Mesendoderm (in vitro differentiated cells): ENCODE data around the gene AQP7.
A peak's percentile ranks its signal among the peaks of the same experiment; 100 is the strongest.
"Not testable (repeated sequence)": the region's sequence is repeated elsewhere in the genome, so short reads cannot be mapped to it uniquely, and the experiment has no call there.

Experiments
- DNase-seq: peaks from one replicate; pipeline ENCODE4 v3.0.0; 2013
- H2AK5ac ChIP-seq: 2 replicates; pipeline ENCODE4 v1.6.1; 2013; ENCODE audit warnings: low read length, inconsistent platforms
- H2BK120ac ChIP-seq: 2 replicates; pipeline ENCODE4 v1.6.1; 2013; ENCODE audit warnings: low read depth, mild to moderate bottlenecking, low read length, moderate library complexity, mixed read lengths
- H2BK15ac ChIP-seq: replicated peaks from 2 replicates; pipeline ENCODE4 v1.6.1; 2013; ENCODE audit warnings: low read depth, mild to moderate bottlenecking, moderate library complexity
- H2BK5ac ChIP-seq: 2 replicates; pipeline ENCODE4 v1.6.1; 2013; ENCODE audit warnings: low read length, inconsistent platforms
- H3K18ac ChIP-seq: 2 replicates; pipeline ENCODE4 v1.6.1; 2013; ENCODE audit warnings: mild to moderate bottlenecking, low read length, mixed read lengths
- H3K23ac ChIP-seq: one replicate; pipeline ENCODE4 v1.6.1; 2013; ENCODE audit warnings: low read length
- H3K27ac ChIP-seq: 2 replicates; pipeline ENCODE4 v1.5.1; 2013; ENCODE audit warnings: low read depth, mild to moderate bottlenecking, inconsistent platforms, low read length, moderate library complexity
- H3K27me3 ChIP-seq: 2 replicates; pipeline ENCODE4 v1.6.1; 2013; ENCODE audit warnings: low read length, control low read depth, mild to moderate bottlenecking, inconsistent platforms; ENCODE audit not compliant: insufficient read depth, poor library complexity
- H3K36me3 ChIP-seq: 2 replicates; pipeline ENCODE4 v1.6.1; 2013; ENCODE audit warnings: low read length, inconsistent platforms; ENCODE audit not compliant: control insufficient read depth, insufficient read depth
- H3K4ac ChIP-seq: one replicate; pipeline ENCODE4 v1.6.1; 2013; ENCODE audit warnings: low read depth, mild to moderate bottlenecking, low read length, moderate library complexity
- H3K4me1 ChIP-seq: 2 replicates; pipeline ENCODE4 v1.6.1; 2013; ENCODE audit warnings: low read depth, low read length, inconsistent platforms; ENCODE audit not compliant: control insufficient read depth
- H3K4me2 ChIP-seq: 2 replicates; pipeline ENCODE4 v1.6.1; 2013; ENCODE audit warnings: low read length
- H3K4me3 ChIP-seq: 2 replicates; pipeline ENCODE4 v1.5.1; 2013; ENCODE audit warnings: mild to moderate bottlenecking, low read length
- H3K56ac ChIP-seq: one replicate; pipeline ENCODE4 v1.6.1; 2013; ENCODE audit warnings: low read length
- H3K79me1 ChIP-seq: 2 replicates; pipeline ENCODE4 v1.6.1; 2013; ENCODE audit warnings: low read length, inconsistent platforms
- H3K79me2 ChIP-seq: 2 replicates; pipeline ENCODE4 v1.6.1; 2013; ENCODE audit warnings: mild to moderate bottlenecking, low read length; ENCODE audit not compliant: control insufficient read depth, insufficient read depth
- H3K9ac ChIP-seq: 2 replicates; pipeline ENCODE4 v1.6.1; 2013; ENCODE audit warnings: low read length, inconsistent platforms
- H4K5ac ChIP-seq: one replicate; pipeline ENCODE4 v1.6.1; 2013; ENCODE audit warnings: low read length
- H4K8ac ChIP-seq: one replicate; pipeline ENCODE4 v1.6.1; 2013; ENCODE audit warnings: low read depth, mild to moderate bottlenecking, control low read depth, low read length, moderate library complexity
- WGBS: extraction: QIAGEN DNeasy Blood & Tissue Kit; methylation state at CpG from one replicate; pipeline ENCODE4 v1.1.7; 2013; ENCODE audit warnings: low lambda C conversion rate, missing lambda C conversion rate; ENCODE audit not compliant: insufficient coverage; ENCODE audit errors: extremely low coverage; 5-methylcytosine and 5-hydroxymethylcytosine counted together

The AQP7 gene

DNA sequence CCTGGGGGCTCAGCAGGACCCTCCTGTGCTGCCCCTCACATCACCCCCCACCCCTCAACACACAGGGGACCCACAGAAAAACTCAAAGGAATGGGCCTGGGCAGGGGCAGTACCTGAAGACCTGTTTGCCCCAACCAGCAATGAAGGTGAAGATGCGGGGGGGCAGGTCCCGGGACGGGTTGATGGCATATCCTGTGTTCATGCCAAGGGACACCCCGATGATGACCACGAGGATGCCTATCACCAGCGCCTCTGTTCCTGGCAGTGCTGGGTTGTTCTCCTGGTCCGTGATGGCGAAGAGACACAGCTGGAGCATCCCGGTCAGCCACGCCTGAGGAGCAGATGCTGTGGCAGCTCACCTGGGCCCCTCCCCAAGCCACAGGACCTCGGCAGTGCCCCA lies 16.8 kb downstream of the AQP7 start:
- not testable (repeated sequence) for H3K9ac ChIP-seq, H3K36me3 ChIP-seq, H3K18ac ChIP-seq, H3K4me3 ChIP-seq, H2AK5ac ChIP-seq, H3K4me2 ChIP-seq, H2BK120ac ChIP-seq, H3K4me1 ChIP-seq, DNase-seq, H3K27ac ChIP-seq, H2BK15ac ChIP-seq, H3K4ac ChIP-seq, H3K79me2 ChIP-seq, H2BK5ac ChIP-seq, H3K56ac ChIP-seq, H3K27me3 ChIP-seq, H4K8ac ChIP-seq, H4K5ac ChIP-seq, H3K23ac ChIP-seq, H3K79me1 ChIP-seq
- WGBS: no CpG with 5 or more reads among the region's 11 CpGs

DNA sequence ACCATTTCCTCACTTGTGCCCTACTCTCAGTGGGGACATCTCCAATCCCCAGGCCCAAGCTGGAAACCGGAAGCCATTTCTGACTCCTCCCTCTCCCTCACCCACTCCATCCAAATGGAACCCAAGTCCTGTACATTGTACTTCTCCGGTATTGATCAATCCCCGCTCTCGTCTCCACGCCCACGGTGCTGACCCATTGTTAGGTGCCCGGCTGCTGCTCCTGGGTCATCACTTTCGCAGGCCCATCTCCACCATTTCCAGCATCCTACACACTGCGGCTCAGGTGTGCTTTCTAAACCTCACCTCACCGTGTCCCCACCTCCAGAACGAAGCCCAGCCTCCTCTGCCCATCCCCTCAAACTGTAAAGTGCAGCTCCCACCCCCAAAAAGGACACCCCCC lies 19.0 kb downstream of the AQP7 start:
- not testable (repeated sequence) for H2BK5ac ChIP-seq, H4K8ac ChIP-seq, H3K4me1 ChIP-seq, H3K9ac ChIP-seq, H3K27me3 ChIP-seq, H4K5ac ChIP-seq, H3K4me3 ChIP-seq, H3K36me3 ChIP-seq, H3K79me2 ChIP-seq, H2BK120ac ChIP-seq, DNase-seq, H3K79me1 ChIP-seq, H2BK15ac ChIP-seq, H3K23ac ChIP-seq, H3K56ac ChIP-seq, H3K4me2 ChIP-seq, H2AK5ac ChIP-seq, H3K4ac ChIP-seq, H3K27ac ChIP-seq, H3K18ac ChIP-seq
- WGBS: no CpG with 5 or more reads among the region's 11 CpGs

DNA sequence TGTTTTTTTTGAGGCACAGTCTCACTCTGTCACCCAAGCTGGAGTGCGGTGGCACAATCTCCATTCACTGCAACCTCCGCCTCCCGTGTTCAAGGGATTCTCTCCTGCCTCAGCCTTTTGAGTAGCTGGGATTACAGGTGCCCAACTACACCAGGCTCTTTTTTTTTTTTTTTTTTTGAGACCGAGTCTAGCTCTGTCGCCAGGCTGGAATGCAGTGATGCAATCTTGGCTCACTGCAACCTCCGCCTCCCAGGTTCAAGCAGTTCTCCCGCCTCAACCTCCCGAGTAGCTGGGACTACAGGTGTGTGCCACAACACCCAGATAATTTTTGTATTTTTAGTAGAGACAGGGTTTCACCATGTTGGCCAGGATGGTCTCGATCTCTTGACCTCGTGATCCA lies 20.0 kb downstream of the AQP7 start:
- not testable (repeated sequence) for H3K27ac ChIP-seq, H3K4me2 ChIP-seq, H3K18ac ChIP-seq, H2BK120ac ChIP-seq, H3K4ac ChIP-seq, H2BK15ac ChIP-seq, H2AK5ac ChIP-seq, H3K79me1 ChIP-seq, H3K27me3 ChIP-seq, H3K4me3 ChIP-seq, H4K5ac ChIP-seq, H2BK5ac ChIP-seq, H3K4me1 ChIP-seq, H4K8ac ChIP-seq, H3K23ac ChIP-seq, H3K56ac ChIP-seq, H3K36me3 ChIP-seq, H3K79me2 ChIP-seq, H3K9ac ChIP-seq
- WGBS: no CpG with 5 or more reads among the region's 10 CpGs
- peak; percentile 70 for DNase-seq

DNA sequence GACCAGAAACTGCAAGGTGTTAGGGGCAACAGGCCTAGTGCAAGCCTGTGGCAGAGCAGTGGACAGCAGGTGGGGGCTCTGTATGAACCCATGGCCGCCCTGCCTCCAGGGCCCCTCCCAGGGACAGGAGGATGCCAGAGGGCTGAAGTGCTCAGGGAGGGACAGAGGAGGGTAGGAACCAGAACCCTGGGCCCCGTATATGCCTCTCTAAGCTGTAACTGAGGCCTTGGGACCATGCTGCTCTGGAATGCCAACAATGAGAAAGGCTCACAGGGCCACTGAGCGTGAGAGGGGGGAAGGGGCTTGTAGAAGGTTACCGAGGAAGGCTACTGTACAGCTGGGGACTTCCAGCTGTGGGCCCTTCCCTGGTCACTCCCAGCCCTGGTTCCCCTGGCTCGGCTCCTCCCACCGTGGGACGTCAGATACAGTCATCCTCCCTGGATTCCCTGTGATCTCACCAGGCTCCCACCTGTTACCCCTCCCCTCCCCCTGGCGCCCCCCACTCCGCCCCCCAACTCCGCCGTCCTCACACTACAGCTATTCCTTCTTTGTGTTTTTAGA lies 21.1 kb downstream of the AQP7 start:
- no peak overlapping the region for H2AK5ac ChIP-seq

DNA sequence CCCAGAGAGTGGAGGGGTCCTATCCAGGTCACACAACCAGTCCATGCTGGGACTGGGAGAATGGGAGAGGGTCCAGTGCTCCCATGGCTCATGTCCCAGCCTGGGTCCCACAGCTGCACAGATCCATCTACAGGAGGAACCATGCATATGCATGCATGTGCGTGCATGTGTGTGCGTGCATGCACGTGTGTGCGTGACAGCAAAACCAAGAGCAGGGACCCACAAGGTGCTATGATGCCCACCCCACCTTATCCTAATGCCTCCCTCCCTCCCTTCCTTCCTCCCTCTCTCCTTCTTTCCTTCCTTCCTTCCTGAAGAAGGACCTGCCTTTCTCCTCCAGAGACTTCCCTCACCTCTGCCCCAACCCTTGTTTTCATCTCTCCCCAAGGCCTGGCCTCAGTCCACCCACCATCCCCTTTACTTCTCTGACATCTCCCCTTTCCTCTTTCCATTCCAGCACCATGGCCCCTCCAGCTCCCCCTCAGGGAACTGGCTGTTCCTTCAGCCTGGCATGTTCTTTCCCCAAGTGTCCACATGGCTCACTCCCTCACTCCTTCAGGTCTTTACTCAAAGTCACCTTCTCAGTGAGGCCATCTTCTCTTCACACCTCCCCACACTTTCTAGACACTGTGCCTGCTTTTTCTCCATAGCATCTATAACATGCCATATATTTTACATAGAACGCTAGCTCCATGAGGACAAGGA lies 21.8 kb downstream of the AQP7 start:
- no peak overlapping the region for H3K23ac ChIP-seq
- no peak overlapping the region for H3K4ac ChIP-seq
- H3K18ac ChIP-seq: no peak overlapping the region
- peak; percentile 53 for DNase-seq
- H4K5ac ChIP-seq: no peak overlapping the region
- no peak overlapping the region for H3K4me3 ChIP-seq
- no peak overlapping the region for H2BK15ac ChIP-seq
- H3K79me1 ChIP-seq: no peaks in the 10 kb centered on the region
- H3K27me3 ChIP-seq: no peaks in the 10 kb centered on the region
- no peak overlapping the region for H2AK5ac ChIP-seq
- no peak overlapping the region for H3K27ac ChIP-seq
- no peaks in the 10 kb centered on the region for H3K36me3 ChIP-seq
- no CpG with 5 or more reads among the region's 5 CpGs for WGBS
- no peak overlapping the region for H2BK120ac ChIP-seq
- peaks cover 4% of the 10 kb centered on the region for H3K4me1 ChIP-seq
- H3K56ac ChIP-seq: no peak overlapping the region
- H4K8ac ChIP-seq: no peak overlapping the region
- no peak overlapping the region for H2BK5ac ChIP-seq
- H3K4me2 ChIP-seq: no peak overlapping the region
- H3K9ac ChIP-seq: no peak overlapping the region
- no peaks in the 10 kb centered on the region for H3K79me2 ChIP-seq

More for the DNA sequence above, 21.1 kb downstream of the AQP7 start:
- Histone ChIP-seq H3K4me2 (no peak overlapping the region), H3K9ac (no peak overlapping the region), H3K79me2 (no peaks in the 10 kb centered on the region), H3K27me3 (no peaks in the 10 kb centered on the region), H2BK120ac (no peak overlapping the region), H4K5ac (no peak overlapping the region), H2BK15ac (no peak overlapping the region), H3K56ac (peak overlapping the region; percentile 57), H3K18ac (no peak overlapping the region), H3K4me1 (peaks cover 4% of the 10 kb centered on the region), H3K23ac (no peak overlapping the region), H3K27ac (no peak overlapping the region), H3K4me3 (no peak overlapping the region), H3K4ac (no peak overlapping the region), H3K79me1 (no peaks in the 10 kb centered on the region), H3K36me3 (no peaks in the 10 kb centered on the region), H2BK5ac (no peak overlapping the region), H4K8ac (no peak overlapping the region)
- peak; percentile 96 for DNase-seq
- WGBS: no CpG with 5 or more reads among the region's 11 CpGs
